C4-2B (cell line): ENCODE measurements around the gene BRSK2.

Experiments used
- ZFX ChIP-seq: fragments of 450-650 bp; IDR thresholded peaks from 2 replicates; pipeline ENCODE4 v1.6.1; 2017
- TF ChIP-seq, protein P1 (sequence below): fragments of 450-650 bp; conservative IDR thresholded peaks from 2 replicates; pipeline ENCODE4 v1.5.1; 2017; ENCODE audit warnings: mild to moderate bottlenecking

- TF ChIP-seq, protein P1, sequence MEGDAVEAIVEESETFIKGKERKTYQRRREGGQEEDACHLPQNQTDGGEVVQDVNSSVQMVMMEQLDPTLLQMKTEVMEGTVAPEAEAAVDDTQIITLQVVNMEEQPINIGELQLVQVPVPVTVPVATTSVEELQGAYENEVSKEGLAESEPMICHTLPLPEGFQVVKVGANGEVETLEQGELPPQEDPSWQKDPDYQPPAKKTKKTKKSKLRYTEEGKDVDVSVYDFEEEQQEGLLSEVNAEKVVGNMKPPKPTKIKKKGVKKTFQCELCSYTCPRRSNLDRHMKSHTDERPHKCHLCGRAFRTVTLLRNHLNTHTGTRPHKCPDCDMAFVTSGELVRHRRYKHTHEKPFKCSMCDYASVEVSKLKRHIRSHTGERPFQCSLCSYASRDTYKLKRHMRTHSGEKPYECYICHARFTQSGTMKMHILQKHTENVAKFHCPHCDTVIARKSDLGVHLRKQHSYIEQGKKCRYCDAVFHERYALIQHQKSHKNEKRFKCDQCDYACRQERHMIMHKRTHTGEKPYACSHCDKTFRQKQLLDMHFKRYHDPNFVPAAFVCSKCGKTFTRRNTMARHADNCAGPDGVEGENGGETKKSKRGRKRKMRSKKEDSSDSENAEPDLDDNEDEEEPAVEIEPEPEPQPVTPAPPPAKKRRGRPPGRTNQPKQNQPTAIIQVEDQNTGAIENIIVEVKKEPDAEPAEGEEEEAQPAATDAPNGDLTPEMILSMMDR: no peak
- TF ChIP-seq ZFX: no peak
These were observed 90.0 kb downstream of the BRSK2 start for GRCh38 chr11:1479678-1480118.
